Ovary (tissue), 3 donors: ENCODE results near the gene EXOSC10.

Experiments used
- CTCF ChIP-seq, 3 donors: fragments of 450-650 bp in 2 of 3; fragments of 200-600 bp in 1 of 3; IDR thresholded peaks; one replicate each; pipeline versions ENCODE4 v1.5.1 to v1.8.0; 2016 to 2022; ENCODE audit warnings: antibody characterized with exemption in 3 of 3, mild to moderate bottlenecking in 1 of 3
- EP300 ChIP-seq: sonication (generic); formaldehyde crosslinking; IDR thresholded peaks from one replicate; pipeline ENCODE4 v1.6.1; 2017; ENCODE audit warnings: antibody characterized with exemption
- POLR2A ChIP-seq: fragments of 450-650 bp; IDR thresholded peaks from one replicate; pipeline ENCODE4 v1.6.1; 2017; ENCODE audit warnings: antibody characterized with exemption, mild to moderate bottlenecking, moderate library complexity
- donor health status: DM: no; HTN: no; CAD: no.

- TF ChIP-seq EP300, result no peak
- TF ChIP-seq CTCF (IDR thresholded peaks at IDR 0.05), result no peak
- TF ChIP-seq POLR2A, result no peak
Measured at GRCh38 chr1:11042065-11042464, 57.6 kb downstream of the EXOSC10 start.
